GM19043 (cell line): ENCODE data around the gene TEKT4.
"Not testable (repeated sequence)": the region's sequence is repeated elsewhere in the genome, so short reads cannot be mapped to it uniquely, and the experiment has no call there.

ENCODE experiments used
- ATAC-seq: cut with Tn5 transposase; IDR thresholded peaks from one replicate; pipeline ENCODE4 v1.9.1; 2021; ENCODE audit warnings: low read depth; ENCODE audit not compliant: unreplicated experiment

Gene TEKT4

GRCh38 chr2:94875820-94876522 lies 4.7 kb downstream of the TEKT4 start:
- no peak for ATAC-seq

GRCh38 chr2:94876523-94876863 lies 5.3 kb downstream of the TEKT4 start:
- ATAC-seq: no peak

- no peak for ATAC-seq
Observed at GRCh38 chr2:94877129-94877528, 5.9 kb downstream of the TEKT4 start.

- not testable (repeated sequence) for ATAC-seq
Observed at GRCh38 chr2:94878575-94878974, 7.3 kb downstream of the TEKT4 start.

- no peak for ATAC-seq
Observed at GRCh38 chr2:94879314-94879981, 8.2 kb downstream of the TEKT4 start.

GRCh38 chr2:94879982-94880377 lies 8.8 kb downstream of the TEKT4 start:
- ATAC-seq: no peak

GRCh38 chr2:94880507-94880906 lies 9.3 kb downstream of the TEKT4 start:
- no peak for ATAC-seq

- no peak for ATAC-seq
Observed at GRCh38 chr2:94881070-94881469, 9.8 kb downstream of the TEKT4 start.

- ATAC-seq: no peak
Observed at GRCh38 chr2:94890234-94890633, 19.0 kb downstream of the TEKT4 start.

GRCh38 chr2:94895273-94895672 lies 24.0 kb downstream of the TEKT4 start:
- ATAC-seq: not testable (repeated sequence)

- not testable (repeated sequence) for ATAC-seq
Observed at GRCh38 chr2:94906976-94907375, 35.7 kb downstream of the TEKT4 start.

- ATAC-seq: no peak
Observed at GRCh38 chr2:94923196-94923595, 52.0 kb downstream of the TEKT4 start.

- not testable (repeated sequence) for ATAC-seq
Observed at GRCh38 chr2:94924999-94925398, 53.8 kb downstream of the TEKT4 start.
